GM10266 (cell line): ENCODE data around the gene ING3.
"Not testable (repeated sequence)": the region's sequence is repeated elsewhere in the genome, so short reads cannot be mapped to it uniquely, and the experiment has no call there.

Experiments used
- DNase-seq: peaks from one replicate; pipeline ENCODE4 v3.0.0; 2012; ENCODE audit errors: extremely low spot score
- TF ChIP-seq, protein P1 (sequence below): IDR thresholded peaks from 2 replicates; pipeline ENCODE4 v1.5.1; 2012; ENCODE audit warnings: mild to moderate bottlenecking, low read depth; ENCODE audit not compliant: control insufficient read depth, insufficient read depth; ENCODE audit errors: missing control alignments

Gene ING3

DNA sequence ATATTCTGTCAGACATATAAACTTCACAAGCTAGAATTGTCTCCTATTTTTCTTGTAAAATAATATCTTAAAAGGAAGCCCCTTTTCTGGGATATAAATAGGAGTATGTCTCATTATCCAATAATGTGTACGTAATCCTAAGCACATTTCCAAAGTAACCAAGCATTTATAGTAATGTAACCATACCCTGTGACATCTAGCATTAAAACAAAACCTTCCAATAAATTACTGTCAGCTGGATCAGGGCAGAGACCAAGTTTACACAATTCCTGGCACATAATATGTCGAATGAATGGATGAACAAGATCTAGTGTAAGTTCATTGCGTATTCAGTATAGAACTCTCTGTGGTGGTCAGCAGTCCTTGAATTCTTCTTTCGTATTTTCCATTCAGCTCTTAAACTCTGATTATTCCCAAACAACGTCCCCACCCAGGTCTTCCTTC is 52.2 kb downstream of the ING3 start:
- TF ChIP-seq, protein P1, sequence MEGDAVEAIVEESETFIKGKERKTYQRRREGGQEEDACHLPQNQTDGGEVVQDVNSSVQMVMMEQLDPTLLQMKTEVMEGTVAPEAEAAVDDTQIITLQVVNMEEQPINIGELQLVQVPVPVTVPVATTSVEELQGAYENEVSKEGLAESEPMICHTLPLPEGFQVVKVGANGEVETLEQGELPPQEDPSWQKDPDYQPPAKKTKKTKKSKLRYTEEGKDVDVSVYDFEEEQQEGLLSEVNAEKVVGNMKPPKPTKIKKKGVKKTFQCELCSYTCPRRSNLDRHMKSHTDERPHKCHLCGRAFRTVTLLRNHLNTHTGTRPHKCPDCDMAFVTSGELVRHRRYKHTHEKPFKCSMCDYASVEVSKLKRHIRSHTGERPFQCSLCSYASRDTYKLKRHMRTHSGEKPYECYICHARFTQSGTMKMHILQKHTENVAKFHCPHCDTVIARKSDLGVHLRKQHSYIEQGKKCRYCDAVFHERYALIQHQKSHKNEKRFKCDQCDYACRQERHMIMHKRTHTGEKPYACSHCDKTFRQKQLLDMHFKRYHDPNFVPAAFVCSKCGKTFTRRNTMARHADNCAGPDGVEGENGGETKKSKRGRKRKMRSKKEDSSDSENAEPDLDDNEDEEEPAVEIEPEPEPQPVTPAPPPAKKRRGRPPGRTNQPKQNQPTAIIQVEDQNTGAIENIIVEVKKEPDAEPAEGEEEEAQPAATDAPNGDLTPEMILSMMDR: no peak
- DNase-seq: no peak

DNA sequence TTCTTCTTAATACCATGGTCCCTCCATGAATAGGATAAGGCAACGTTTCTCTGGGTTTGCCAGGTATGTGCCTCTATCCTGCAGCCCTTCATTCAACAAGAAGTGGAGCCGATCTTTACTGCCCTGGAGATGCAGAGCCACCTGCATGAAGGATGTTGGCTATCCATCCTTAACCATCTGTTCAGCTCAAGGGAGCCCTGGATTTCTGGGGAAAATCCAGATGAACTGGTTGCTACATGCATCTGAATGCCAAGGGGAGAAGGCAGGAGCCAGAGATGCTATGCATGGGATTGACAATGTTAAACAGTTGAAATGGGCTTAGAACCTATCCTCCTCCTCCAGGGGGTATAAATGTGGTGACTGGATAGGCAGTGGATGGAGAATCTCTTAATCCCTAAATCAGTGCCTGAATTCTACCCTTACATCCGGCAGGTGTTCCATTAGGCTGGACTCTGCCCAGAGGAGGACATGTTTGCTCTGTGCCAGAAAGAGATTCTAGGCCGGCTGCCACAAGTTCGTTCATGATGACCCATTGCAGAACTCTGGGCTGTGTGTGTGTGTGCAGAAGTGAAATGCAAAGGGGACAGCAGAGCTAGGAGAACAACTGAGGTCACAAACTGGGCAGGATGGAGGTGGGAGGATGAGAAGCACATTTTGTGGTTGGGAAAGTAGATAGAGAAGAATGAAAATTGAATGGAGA is 53.6 kb downstream of the ING3 start:
- no peak for DNase-seq
- TF ChIP-seq, protein P1: no peak

DNA sequence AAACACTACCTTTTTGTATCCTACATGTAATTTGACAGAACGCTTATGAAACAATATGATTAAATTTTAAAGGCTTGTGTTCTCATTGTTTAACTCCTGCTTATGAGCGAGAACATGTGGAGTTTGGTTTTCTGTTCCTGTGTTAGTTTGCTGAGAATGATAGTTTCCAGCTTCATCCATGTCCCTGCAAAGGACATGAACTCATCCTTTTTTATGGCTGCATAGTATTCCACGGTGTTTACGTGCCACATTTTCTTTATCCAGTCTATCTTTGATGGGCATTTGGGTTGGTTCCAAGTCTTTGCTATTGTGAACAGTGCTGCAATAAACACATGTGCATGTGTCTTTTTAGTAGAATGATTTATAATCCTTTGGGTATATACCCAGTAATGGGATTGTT is 54.5 kb downstream of the ING3 start:
- not testable (repeated sequence) for DNase-seq

DNA sequence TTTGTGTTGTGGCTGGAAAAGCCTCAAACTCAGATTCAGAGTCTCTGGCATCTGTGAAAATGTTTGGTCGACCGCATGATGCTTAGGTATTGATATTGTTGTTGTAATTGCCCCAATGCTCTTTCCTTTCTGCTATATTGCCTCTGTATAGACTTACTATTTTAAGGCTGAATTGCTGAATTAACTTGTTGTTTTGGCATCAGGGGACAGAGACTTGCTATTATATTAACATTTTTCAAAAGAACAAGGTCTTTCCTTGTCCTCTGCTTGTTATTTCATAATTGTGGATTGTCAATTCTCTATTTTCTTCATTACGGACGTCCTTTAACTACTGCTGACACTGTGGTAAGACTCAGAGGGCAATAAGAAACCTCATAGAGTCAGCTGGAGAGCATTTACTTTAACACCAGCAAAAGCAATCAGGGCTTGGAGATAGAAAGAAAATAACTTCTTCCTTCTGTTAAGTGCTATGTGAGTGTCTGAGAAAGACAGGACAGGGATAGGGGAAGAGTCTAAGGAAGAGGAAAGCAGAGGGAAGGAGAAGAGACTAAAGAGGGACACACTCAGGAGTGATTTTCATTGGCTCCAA is 55.5 kb downstream of the ING3 start:
- no peak for DNase-seq

DNA sequence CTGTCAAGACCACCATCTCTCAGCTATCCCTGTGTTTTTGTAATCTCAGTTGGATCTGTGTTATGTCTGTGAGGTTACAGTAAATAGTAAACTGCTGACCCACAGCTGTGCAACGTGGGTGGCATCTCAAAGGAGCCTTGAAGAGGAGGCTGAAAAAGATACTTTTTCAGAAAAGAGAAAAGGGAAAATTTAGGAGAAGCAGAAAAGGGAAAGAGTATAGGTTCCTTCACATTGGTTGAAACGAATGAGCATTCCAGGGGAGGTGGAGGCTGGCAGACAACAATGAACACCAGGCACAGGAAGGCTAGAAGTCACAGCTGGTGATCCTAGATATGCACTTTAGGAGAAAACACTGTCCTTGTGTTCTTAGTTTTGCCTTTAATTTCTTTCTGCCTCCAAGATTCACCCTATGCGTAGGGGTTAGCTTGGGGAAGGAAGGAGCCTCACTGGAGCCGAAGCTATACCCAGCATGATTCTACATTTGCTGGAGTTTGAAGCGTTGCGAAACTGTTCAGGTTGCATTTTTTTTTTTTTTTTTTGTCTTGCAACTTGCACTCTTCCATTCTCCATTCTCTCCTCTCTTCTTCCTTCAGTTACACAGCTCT is 56.2 kb downstream of the ING3 start:
- TF ChIP-seq, protein P1: no peak
- DNase-seq: no peak

More for the DNA sequence above, 55.5 kb downstream of the ING3 start:
- TF ChIP-seq, protein P1: no peak

DNA sequence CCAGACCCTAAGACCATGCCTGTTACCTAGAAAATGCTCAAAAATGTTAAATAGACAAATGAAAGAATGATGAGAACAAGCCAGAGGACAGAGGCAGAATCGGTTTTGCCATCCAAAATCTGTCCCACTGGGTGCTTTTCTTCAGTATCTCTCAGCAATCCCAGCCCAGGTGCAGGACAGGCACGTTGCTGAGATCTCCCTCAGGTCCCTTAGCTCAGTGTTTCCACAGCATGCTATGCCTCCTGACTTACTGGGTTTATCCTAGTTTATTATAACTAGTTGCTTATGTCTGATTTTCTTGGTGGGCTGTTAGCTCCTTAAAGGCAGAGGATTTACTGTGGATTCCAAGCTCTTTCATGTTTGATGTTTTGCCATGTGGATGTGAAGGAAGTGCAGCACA is 58.2 kb downstream of the ING3 start:
- no peak for DNase-seq
- TF ChIP-seq, protein P1: no peak

DNA sequence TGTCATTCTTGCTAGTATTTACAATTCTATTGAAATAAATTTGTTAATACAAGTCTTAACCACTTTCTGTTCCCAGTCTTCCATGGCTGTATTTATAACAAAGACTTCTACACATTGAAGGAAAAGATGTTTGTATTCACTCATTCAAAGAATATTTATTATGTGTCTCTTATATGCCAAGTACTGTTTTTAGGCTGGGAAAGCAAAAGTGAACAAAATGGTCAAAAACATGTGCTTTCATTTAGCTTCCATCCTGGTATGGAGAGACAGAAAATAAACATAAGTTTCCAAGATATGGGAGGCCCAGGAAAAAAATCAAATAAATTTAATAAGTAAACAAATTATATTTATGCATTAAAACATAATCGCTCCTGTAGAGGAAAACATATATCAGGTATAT is 60.8 kb downstream of the ING3 start:
- DNase-seq: no peak

More for the DNA sequence above, 60.8 kb downstream of the ING3 start:
- TF ChIP-seq, protein P1: no peak
